ENCODE measurements around the gene MAP6.
A peak's percentile ranks its signal among the peaks of the same experiment; 100 is the strongest.

The MAP6 gene

DNA sequence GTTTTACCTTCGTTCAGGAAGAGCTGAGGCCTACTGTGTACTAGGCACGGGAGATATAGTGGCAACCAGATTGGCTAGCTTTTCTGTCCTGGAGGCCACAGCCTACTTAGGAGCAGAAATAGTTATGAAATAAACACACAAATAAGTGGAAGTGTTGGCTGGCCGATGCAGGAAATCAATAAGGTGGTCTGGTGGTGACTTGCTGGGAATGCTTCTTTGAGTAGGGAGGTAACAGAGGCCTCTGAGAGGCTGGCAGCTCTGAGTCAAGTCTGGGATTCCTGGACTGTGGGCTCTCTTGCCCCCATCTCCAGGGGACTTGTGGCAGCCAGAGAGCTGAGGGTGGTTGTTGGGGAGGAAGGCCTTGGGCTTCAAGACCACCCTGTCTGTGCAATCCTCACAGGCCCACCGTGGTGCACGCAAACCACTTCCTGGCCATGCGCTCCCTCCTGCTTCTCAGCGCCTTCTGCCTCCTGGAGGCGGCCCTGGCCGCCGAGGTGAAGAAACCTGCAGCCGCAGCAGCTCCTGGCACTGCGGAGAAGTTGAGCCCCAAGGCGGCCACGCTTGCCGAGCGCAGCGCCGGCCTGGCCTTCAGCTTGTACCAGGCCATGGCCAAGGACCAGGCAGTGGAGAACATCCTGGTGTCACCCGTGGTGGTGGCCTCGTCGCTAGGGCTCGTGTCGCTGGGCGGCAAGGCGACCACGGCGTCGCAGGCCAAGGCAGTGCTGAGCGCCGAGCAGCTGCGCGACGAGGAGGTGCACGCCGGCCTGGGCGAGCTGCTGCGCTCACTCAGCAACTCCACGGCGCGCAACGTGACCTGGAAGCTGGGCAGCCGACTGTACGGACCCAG lies 102.7 kb downstream of the MAP6 start:
- DNase-seq, result no peak

DNA sequence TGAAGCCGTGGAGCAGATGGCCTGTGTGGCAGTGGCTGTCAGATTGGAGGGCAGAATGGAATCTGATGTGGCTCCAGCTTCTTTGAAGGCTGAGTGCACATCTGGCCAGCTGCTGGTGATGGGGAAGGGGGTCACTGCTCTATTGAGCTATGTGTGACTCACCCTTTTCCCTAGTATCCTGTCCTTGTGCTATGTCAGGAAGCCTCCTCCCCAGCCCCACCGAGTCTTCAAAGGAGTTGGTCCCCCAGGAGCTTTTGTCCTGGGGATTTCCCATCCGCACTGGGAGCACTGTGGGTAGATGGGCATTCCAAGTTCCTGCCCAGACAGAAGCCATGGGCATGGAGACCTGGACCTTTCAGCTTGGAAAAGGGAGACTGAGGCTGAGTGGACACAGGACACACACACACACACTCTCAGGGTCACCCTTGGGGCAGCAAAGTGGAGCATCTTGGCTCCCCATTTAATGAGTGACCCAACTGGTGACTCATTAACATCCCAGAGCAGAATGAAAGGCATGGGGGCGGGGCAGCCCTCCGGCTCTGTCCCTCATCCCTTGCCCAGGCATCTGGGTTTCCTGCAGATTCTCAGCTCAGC lies 103.5 kb downstream of the MAP6 start:
- DNase-seq, result no peak

DNA sequence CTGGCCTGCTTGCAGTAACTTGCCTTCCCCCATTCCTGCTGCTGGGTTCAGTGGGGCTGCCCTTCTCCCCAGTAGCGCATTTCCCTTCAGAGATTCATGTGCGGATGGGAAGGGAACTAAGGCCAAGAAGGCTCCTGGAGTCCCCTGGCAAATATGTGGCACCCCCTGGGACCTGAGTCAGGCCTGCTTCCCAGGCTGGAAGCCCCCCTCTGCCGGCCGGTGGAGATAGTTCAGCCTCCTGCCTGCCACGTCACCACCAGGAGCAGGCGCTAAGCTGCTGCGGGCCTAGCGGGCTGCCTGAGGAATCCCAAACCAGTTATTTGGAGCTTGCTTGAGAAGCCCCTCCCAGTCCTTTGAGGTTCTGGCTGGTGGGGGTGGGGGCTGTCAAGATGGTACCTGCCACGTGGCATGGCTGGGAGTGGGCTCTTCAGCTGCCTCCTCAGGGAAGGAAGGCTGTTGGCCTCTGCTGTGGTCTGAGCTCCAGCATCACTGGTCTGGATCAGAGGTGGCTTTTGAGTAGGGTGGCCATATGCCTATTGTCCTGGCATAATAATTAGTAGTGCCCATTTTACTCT lies 104.8 kb downstream of the MAP6 start:
- DNase-seq, result no peak

DNA sequence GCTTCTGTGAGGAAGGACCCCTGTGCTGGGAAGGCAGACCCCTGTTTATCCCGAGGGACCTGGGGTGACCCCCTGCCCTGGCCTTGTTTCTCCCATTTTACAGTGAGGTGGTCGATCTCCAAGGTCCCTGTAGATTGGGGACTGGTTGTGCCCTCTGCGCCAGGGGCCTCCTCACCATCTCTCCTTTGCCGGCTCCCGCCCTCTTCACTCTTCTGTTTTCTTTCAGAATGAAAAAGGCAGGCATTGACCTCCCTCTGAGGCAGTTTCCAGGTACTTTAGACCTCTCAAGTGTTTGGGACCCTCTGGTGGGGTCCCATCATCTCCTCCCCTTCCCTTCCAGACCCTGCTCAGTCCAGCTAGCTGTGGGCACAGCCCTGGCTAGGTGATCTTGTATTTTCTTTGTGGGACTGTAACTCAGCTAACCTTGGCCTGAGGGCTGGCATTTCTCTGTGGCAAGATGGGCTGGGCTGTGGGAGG lies 105.3 kb downstream of the MAP6 start:
- DNase-seq, result no peak

DNA sequence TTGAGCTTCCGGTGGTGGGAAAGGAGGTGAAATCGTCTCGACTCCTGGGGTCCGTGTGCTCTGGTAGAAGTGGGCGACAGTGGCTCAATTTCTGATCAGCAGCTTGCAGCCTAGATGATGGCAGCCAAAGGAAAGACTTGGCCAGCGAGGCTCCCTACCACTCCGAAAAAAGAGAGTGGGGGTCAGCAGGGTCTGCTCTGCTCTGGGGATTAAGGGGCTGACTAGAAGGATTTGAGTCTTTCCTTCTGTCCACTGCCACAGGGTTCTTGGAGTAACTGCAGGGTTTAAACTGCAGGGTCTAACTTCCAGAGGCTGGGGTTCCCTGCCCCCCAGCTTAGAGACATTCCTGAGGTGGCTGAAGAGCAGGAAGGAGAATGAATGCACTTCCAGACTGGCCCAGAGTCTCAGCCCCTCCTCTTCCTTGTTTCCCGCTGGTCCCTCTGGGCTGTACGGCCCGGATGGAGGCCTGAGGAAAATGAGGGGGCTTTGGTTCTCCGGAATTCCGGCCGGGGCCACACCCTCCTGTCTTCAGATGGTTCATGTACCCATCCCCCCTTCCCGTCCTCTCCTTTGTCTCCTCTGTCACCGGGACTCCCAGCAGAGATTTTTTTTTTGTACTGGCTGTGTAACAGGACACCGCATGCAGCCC lies 105.9 kb downstream of the MAP6 start:
- no peak for DNase-seq

DNA sequence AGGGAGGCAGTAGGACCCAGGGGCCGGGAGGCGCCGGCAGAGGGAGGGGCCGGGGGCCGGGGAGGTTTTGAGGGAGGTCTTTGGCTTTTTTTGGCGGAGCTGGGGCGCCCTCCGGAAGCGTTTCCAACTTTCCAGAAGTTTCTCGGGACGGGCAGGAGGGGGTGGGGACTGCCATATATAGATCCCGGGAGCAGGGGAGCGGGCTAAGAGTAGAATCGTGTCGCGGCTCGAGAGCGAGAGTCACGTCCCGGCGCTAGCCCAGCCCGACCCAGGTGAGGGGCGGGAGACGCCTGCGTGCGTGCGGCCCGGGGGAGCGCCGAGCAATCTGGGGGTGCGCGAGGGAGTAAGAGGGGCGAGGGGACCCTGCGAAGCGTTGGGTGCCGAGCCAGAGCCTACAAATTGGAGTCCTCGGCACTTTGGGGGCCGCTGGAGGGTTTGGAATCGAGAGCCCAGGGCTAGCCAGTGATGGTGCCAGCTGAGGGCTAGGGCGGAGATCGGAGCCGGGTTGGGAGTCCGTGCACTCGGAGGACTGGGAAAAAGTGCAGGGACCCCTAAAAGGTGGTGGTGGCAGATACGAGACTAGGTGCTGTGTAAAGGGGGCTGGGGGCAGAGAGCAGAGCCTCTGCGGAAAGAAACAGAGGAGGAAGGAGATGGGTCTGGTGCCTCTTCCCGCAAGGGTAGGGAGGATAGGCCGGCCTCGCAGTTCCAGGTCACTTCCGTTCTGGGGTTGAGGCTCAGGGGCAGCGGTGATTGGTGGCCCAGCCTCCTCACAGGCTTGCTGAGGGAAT lies 106.6 kb downstream of the MAP6 start, which contains the start of gene SERPINH1:
Gene SERPINH1 (plus strand): TSS at position 206 of the 788 bp plus-strand sequence. CDS start 4,097 bp downstream, outside the sequence.
- peak; percentile 74 for DNase-seq

DNA sequence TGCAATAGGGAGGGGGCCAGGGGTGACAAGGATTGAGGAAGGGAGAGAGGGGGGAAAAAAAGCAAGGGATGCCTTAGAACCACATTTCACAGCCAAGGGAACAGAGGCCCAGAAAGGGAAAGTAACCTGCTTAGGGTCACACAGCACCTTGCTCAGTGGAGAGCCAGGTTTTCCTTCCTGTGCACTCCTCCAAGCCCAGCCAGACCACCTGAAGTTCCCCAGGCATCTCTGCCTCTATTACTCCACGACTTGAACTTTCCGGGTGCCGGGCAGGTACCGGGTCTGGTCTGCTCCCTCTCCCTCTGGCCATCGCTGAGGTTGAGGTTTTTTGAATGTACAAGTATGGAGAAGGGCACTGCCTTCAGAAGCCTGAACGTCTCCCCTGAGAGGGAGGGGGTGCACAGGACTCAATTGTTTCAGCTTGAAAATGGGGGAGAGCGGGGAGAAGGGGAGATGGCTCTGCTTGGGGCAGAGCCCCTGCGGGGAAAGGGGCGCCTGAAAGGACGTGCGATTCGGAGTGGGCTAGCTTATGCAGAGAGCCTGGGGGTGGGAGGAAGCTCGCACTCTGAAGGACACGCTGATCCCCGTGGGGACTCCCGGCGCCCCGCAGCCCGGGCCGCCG lies 107.3 kb downstream of the MAP6 start:
- no peak for DNase-seq

DNA sequence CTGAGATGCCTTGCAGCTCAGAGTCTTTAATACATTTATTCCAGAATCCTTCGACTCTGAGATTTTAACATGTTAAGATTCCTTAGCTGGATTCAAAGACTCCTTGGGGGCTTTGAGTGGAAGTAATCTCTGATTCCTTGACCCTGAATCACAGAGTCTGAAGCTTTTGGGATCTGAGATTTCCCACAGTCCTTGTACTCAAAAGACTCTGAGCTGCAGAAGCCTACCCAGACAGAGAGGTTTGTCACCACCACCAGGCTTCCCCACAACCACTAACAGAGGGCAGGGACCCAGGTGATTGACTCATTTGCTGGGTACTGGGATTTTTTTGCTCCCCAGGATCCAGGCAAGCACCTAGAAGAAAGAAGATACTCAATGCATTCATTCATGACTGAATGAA lies 108.2 kb downstream of the MAP6 start:
- DNase-seq, result no peak

DNA sequence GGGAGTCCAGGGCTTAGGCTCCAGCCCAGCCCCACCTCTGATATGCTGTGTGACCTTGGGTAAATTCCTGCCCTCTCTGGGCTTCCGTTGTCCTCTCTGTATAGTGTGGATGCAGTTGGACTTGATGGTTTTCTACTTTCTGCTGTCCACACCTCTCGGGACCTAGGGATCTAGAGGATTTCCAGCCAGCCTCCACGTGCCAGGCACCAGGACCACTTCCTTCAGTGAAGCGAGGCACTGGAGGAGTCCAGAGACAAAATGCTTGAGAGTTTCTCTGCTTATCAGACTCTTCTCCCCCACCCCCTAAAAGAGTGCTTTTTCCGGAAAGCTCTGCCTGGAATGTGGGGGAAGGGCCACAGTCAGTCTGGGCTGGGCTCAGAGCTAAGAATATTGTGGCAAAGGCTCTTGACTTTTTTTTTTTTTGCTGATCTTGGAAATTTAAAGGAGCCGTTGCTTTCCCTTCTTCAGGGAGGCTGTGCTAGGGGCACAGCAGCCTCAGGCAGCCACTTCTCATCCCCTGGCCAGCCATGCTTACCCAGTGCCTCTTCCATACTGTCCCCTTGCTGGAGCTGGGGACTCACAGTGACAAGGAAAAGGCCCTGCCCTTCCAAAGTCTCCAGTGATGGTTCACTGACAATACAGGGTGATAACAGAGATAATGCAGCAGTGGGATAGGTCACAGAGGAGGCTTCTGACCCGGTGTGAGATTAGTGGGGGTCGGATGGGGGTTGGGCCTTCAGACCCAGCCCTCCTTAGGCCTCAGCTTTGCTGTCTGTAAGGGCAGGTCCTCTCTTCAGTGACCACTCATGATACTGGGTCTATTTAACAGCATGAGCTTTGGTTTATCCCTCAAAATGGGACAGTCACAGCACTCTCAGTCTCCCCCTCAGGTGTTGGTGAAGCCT lies 109.6 kb downstream of the MAP6 start:
- no peak for DNase-seq

DNA sequence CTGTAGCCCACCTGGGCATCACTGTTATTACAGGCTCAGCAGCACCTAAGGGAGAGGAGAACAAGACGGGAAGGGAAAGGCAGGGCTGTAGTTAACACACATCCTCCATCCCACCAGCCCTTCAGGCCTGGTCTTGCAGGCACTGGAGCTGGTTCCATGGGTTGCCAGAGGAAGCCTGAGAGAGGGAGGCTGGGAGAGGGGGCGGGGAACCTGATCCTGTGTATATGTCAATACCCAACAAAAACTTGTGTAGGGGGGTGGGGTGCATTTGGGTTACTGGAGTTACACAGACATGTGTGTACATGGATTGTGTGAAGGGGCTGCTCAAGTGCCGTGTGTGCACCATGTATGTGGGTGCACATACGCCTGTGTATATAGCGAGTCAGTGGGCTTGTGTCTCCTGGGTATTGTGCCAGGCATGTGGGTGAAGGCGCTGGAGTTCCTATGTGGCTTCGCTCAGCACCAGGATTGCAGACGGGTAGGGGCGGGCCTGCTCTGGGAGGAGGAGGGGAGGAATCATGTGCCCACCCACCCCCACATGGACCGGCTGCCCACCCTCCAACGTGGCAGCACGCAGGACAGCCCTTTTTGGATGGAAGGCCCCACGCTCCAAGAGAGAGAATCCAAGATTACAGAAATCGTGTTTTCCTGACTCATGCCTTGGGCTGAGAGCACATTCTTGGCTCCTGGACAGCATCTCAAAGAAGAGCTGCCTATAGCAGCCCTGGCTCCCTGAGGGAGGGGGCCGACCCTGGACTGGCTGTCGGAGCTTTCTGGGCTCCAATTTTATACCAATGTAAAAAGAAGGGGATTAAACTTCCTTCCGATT lies 111.0 kb downstream of the MAP6 start:
- no peak for DNase-seq

DNA sequence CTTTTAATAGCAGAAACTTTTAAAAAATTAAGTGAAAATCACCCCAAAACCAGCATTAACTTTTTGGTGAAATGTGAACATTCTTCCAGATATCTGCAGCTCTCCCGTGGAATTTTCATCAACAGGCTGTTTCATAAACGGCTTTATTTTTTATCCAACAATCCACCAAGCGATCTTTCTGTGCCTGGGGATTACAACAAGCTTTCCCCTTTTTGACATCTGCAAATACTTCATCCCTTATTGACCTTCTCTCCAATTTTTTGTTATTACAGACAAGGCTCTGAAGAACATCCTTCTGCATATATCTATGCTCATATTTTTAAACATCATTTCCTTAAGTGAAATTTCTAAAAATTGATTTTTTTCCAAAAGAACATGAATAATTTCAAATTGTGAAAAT lies 112.6 kb downstream of the MAP6 start:
- DNase-seq, result no peak

DNA sequence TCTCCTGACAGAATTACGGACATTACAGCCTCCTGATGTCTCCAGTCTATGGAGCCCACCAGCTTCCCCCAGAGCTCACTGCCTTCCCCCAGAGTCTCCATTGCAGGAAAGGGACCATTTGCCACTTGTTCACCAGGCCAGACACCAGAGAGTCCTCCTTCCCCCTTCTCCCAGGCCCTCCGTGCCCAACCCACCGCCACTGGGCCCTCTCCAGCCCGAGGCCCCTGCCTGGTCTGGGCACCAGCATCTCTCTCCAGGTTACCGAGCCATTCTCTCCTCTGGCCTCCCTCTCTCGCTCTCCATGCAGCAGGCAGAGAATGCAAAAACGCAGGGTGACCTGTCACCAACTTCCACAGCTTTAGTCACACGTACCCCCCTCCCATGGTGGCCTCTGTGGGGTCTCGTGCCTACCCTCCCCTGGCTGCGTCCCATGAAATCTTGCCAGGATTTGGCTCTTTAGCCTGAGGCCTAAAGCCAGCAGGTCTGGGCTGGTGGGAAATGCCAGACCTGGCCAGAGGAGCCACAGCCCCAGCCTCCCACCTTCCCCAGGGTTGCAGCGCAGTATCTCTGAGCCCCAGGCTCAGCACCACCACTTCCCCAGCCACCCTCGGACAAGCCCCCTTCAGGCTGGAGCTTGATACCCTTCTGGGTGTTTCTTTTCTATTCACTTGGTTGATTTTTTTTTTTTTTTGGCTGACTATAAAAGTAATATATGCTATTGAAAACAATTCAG lies 113.6 kb downstream of the MAP6 start:
- DNase-seq, result no peak

DNA sequence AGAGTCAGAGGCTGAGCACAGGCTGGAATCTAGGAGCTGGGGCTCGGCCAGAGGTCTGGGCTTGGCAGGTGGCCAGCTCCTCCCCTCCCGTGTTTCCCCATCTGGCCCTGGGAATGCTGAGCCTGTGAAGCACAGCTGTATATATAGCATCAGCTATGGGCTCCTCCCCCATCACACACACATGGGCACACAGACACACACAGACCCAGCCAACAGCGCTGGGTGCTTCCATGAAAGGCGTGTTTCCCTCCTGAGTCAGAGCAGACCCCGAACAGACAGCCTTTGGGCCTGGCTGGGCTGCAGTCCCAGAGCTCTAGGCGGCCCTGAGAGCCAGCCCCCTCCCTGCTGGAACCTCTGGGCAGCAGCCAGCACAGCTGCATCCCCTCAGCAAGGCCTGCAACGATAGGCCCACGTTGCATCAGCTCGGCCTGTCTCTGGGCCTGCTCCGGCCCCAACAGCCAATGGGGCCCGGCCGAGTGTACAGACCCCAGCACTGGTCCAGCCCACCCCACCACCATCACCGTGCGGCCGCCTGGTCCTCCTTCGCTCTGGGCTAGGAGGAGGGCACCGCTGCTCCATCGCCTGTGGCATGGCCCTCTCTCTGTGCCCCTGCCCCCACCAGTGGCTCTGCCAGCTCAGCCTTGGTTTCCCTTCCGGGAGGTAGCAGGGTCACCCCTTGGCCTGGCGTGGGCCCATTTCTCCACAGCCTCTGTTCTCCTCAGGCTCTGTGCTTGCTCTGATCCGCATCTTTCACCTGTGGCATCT lies 114.4 kb downstream of the MAP6 start:
- no peak for DNase-seq

DNA sequence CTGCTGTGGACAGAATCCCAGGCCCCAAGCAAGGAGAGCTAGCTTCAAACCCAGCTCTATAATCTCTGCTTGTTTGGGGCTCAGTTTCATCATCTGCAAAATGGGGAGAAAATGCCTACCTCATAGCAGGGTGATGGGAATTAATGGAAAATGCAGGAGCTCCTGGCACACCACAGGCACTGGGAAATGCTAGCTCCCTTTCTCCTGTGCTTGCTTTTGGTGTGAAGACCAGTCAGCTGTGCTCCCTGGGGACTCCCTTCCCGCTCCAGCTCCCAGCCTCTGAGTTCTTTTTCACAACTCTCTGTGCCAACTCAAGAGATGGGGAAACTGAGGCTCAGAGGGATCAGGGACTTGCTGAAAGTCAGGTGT lies 115.0 kb downstream of the MAP6 start:
- DNase-seq, result no peak

DNA sequence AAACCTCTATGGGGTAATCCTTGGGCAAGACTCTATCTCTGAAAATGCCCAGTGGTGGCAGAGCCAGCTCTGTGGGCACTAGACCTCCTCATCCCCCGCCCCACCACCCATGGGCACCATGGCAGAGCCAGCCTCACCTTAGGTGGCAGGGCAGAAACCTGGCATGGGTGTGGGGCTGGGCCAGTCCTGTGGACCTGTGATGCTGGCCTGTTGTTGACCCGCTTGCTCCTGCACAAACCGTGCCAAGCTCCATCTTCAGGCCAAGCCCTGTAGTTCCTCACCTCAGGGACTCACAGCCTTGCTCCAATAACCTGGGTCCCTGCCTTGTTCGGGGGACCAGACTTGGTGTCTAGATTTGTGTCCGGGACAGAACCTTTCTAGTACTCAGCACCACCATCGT lies 115.7 kb downstream of the MAP6 start:
- no peak for DNase-seq

DNA sequence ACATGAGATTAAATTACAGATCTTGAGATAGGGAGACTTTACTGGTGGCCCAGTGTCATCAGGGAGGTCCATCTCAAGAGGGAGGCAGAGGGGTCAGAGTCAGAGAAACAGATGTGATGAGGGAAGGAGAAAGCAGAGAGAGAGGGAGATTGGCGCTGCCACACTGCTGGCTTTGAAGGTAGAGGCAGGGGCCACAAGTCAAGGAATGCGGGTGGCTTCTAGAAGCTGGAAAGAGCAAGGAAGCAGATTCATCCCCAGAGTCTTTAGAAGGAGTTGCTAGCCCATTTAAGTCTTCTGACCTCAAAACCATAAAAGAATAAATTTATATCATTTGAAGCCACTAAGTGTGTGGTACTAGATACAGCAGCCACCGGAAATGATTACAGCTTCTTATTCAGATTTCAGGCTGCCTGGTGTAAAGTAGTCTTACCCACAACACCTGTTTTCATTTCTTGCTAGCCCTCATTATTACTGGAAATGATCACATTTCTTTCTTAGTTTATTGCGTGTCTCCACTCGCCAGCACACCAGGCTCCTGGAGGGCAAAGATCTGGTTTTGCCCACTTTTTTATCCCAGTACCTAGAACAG lies 119.4 kb downstream of the MAP6 start:
- DNase-seq, result no peak

DNA sequence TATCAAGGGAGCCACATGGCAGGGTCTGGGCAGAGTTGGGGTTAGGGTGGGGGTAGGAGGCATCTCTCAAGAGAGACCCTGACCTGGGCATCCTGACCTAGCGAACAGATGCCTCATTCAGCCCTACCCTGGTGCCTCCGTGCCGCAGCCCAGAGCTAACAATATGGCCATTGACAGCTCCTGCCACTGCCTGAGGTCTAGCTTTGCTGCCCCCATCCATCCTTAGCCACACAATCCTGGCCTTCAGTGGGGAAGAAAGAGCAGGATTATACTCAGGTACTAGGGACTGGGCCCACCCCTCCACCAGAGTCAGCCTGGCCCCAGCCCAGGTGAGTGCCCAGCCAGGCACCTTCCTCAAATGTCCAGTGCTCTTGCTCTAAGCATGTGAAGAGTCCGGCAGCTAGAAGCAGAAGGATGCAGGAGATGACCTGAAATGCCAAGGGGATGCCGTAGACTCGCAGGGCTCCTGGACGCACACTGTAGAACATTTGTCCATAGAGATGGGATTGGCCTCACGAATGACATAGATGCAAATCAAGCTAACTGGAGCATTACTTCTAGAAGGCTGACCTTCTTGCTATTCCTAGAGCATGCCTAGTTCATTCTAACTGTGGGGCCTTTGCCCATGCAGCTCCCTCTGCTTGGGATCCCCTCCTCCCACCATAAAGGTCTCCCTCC lies 120.1 kb downstream of the MAP6 start:
- no peak for DNase-seq

DNA sequence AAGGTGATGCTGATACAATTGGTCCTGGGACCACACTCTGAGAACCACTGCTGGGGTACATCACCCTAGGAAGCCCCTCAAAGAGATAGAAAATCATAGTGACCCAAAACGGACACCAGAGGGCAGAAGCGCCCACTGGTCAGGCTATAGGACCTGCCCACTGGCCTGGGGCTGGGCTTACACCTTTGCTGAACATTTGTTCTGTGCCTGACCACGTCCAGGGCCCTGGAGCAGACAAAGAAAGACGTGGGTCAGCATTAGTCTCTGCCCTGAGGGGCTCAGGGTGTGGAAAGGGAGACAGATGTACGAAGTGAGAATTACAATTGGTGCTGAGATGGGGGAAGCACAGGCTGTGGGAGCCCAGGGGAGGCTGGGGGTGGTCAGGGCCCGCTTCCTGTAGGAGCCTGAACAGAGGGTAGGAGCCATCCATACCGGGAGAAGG lies 121.2 kb downstream of the MAP6 start:
- peak; percentile 18 for DNase-seq

All from activated naive CD4-positive, alpha-beta T cell treated with Interleukin-2 at 50 U/mL for 16 hours (primary cell).